Gastroesophageal sphincter (tissue), 4 donors: Measurements from ENCODE around the gene SREBF2. TPM values are rescaled to one million over a fixed set of nuclear protein-coding genes. Genes with fewer than 3 reads are reported as not detected.
A peak's percentile ranks its signal among the peaks of the same experiment; 100 is the strongest.
"Not testable (repeated sequence)": the region's sequence is repeated elsewhere in the genome, so short reads cannot be mapped to it uniquely, and the experiment has no call there.

Source experiments
- ATAC-seq: fragments of 150-250 bp; one replicate; pipeline ENCODE4 v1.9.1; 2016; ENCODE audit warnings: mild to moderate bottlenecking, moderate library complexity
- H3K27ac ChIP-seq, 4 donors: fragments of 200-600 bp; sonication (generic) in 3 of 4; 1 replicate in 3 of 4; 2 replicates in 1 of 4; pipeline ENCODE4 v1.5.1; 2016 to 2019
- H3K27me3 ChIP-seq: fragments of 200-600 bp; sonication (generic); one replicate; pipeline ENCODE4 v1.5.1; 2019
- H3K36me3 ChIP-seq, 2 donors: fragments of 200-600 bp; sonication (generic); one replicate each; pipeline ENCODE4 v1.5.1; 2019; ENCODE audit warnings: control low read depth in 1 of 2
- H3K4me1 ChIP-seq, 3 donors: fragments of 200-600 bp; sonication (generic); 1 replicate in 2 of 3; 2 replicates in 1 of 3; pipeline ENCODE4 v1.5.1; 2016 to 2019; ENCODE audit warnings: control low read depth in 2 of 3
- H3K4me3 ChIP-seq, 2 donors: fragments of 200-600 bp; sonication (generic); one replicate each; pipeline ENCODE4 v1.5.1; 2019; ENCODE audit warnings: mild to moderate bottlenecking in 1 of 2, moderate library complexity in 1 of 2
- H3K9me3 ChIP-seq, 3 donors: fragments of 200-600 bp; sonication (generic); one replicate each; pipeline ENCODE4 v1.5.1; 2017 to 2019; ENCODE audit warnings: control low read depth in 2 of 3
- EP300 ChIP-seq: sonication (generic); formaldehyde crosslinking; IDR thresholded peaks from one replicate; pipeline ENCODE4 v1.6.1; 2017; ENCODE audit warnings: antibody characterized with exemption, mild to moderate bottlenecking
- POLR2A ChIP-seq, 2 donors: fragments of 450-650 bp; IDR thresholded peaks; one replicate each; pipeline ENCODE4 v1.6.1; 2017; ENCODE audit warnings: antibody characterized with exemption in 2 of 2, mild to moderate bottlenecking in 2 of 2, moderate library complexity in 1 of 2
- POLR2AphosphoS5 ChIP-seq: sonication (generic); formaldehyde crosslinking; IDR thresholded peaks from one replicate; pipeline ENCODE4 v1.6.1; 2017; ENCODE audit warnings: antibody characterized with exemption
- WGBS, 2 donors: methylation state at CpG; one replicate each; pipeline ENCODE4 v1.1.5; 2018; ENCODE audit warnings: low coverage in 1 of 2; 5-methylcytosine and 5-hydroxymethylcytosine counted together
- total RNA-seq, 4 donors: library from RNA; depleted of rRNA; stranded (reverse); fragments of >200 nt; gene quantifications; one replicate each; pipeline ENCODE4 v1.1.0, GENCODE V29; 2016
- TF ChIP-seq, protein P1 (sequence below), 4 experiments: fragments of 200-600 bp in 2 of 4; fragments of 450-650 bp in 2 of 4; sonication (generic) in 1 of 4; IDR thresholded peaks; one replicate each; pipeline ENCODE4 v1.5.1; 2017 to 2019; ENCODE audit warnings: antibody characterized with exemption in 4 of 4, mild to moderate bottlenecking in 2 of 4, moderate library complexity in 2 of 4

SREBF2 gene
- total RNA-seq, 4 donors from 2014 or later, result 39.7 to 101 (median 58.8) TPM

DNA sequence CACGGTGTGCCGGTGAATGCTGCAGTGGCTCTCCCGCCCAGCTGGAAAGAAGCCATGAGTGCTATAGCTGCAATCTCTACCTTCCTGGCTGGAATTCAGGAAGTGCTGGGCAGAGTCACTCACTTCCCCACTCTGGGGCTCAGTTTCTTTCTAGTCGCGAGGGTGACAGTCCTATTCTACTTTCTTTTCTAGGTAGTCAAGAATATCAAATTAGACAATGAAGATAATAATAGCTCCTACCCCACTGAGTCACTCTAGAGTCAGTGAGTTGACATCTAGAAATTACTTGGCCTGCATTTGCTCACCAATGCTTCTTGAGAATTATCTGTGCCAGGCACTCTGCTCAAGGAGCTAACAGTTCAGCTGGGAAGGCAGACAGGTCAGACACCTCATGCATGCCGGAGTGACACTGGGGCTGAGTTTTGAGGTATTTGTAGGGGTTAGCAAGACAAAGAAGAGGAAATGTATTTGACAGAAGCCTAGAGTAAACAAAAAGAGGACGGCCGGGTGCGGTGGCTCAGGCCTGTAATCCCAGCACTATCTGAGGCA, 110.8 kb downstream of the SREBF2 start:
- ATAC-seq, result no peak
- Histone ChIP-seq H3K4me1 (peaks cover 0 to 45% (median 11%) of the 10 kb centered on the region in 3 donors), H3K27me3 (no peaks in the 10 kb centered on the region), H3K36me3 (no peaks in the 10 kb centered on the region), H3K9me3 (no peaks in the 10 kb centered on the region), H3K4me3 (no peak overlapping the region), H3K27ac (no peak overlapping the region)
- TF ChIP-seq, protein P1, sequence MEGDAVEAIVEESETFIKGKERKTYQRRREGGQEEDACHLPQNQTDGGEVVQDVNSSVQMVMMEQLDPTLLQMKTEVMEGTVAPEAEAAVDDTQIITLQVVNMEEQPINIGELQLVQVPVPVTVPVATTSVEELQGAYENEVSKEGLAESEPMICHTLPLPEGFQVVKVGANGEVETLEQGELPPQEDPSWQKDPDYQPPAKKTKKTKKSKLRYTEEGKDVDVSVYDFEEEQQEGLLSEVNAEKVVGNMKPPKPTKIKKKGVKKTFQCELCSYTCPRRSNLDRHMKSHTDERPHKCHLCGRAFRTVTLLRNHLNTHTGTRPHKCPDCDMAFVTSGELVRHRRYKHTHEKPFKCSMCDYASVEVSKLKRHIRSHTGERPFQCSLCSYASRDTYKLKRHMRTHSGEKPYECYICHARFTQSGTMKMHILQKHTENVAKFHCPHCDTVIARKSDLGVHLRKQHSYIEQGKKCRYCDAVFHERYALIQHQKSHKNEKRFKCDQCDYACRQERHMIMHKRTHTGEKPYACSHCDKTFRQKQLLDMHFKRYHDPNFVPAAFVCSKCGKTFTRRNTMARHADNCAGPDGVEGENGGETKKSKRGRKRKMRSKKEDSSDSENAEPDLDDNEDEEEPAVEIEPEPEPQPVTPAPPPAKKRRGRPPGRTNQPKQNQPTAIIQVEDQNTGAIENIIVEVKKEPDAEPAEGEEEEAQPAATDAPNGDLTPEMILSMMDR (IDR thresholded peaks at IDR 0.05), result no peak
- TF ChIP-seq POLR2AphosphoS5 (no peak), POLR2A (IDR thresholded peaks at IDR 0.05) (no peak), EP300 (no peak)
- 60 to 82% methylated on average over 3 to 9 of the region's 9 CpGs for WGBS, 2 donors

DNA sequence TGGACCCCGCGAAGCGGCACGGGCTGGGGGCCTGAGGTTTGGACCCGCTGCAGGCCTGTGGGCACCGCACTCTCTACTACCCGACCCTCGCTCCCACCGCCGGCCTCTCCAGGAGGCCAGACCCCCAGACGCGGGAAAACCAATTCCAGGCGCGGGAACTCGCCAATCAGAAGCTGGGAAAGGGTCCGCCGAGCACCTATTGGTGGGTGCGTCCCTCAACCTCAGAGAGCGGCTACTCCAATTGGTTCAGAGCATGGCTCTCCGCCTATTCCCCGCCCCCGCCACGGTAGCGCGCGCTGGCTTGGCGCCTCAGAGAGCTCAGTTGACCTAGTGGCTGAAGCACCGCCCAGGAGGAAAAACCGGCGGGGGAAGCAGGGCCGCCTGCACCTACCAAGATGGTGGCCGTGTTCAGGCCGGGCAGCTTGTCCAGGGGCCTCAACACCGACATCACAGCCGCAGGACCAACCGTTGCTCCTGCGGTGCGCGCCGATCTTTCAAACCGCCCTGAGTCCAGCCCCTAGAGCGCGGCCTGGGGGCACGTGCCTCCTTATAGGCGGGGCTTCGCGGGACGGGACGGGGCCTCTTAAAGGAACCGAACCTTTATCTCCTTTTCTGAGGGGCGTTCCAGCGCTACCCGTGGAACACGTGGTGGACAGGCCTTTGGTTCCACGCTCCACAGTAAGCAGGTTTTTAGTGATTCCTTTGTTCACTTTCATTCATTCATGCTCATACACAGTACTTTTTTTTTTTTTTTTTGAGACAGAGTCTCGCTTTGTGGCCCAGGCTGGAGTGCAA, 113.9 kb downstream of the SREBF2 start, which contains the start of gene CENPM:
Gene CENPM, minus strand, starts transcription at position 524 of the 795 bp plus-strand sequence. Its CDS starts 76 bp downstream, at position 448.
- Histone ChIP-seq H3K27me3 (peaks cover 10% of the 10 kb centered on the region), H3K36me3 (no peaks in the 10 kb centered on the region), H3K4me1 (peaks cover 0 to 20% (median 5%) of the 10 kb centered on the region in 3 donors), H3K9me3 (no peaks in the 10 kb centered on the region), H3K27ac (peak within 1 kb of the TSS in 3 of 4 donors; percentile 66 to 74 (median 68)), H3K4me3 (peak within 1 kb of the TSS; percentile 49 to 73)
- 2 to 6% methylated on average over 14 to 15 of the region's 56 CpGs for WGBS, 2 donors
- TF ChIP-seq POLR2AphosphoS5, result peak; percentile 19
- TF ChIP-seq POLR2A (IDR thresholded peaks at IDR 0.05), result no peak
- TF ChIP-seq, protein P1 (IDR thresholded peaks at IDR 0.05), result no peak
- ATAC-seq, result peak; percentile 99

DNA sequence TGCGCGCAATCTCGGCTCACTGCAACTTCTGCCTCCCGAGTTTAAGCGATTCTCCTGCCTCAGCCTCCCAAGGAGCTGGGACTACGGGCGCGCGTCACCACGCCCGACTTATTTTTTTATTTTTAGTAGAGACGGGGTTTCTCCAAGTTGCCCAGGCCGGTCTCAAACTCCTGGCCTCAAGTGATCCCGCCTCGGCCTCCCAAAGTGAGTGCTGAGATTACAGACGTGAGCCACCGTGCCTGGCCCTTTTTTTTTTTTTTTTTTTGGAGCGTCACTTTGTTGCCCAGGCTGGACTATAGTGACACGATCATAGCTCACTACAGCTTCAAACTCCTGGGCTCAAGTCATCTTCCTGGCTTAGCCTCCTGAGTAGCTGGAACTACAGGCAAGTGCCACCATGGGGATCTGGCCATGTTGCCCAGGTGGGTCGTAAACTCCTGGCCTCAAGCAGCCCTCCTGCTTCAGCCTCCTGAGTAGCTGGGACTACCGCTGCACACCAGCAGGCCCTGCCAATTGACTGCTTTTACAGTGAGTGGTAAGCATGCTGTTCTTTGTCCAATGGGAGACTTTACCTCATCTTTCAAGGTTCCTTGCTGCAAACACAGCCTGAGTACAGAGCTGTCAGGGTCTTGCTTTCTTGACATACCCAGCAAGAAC, 114.6 kb downstream of the SREBF2 start:
- 63 to 70% methylated on average over 13 to 17 of the region's 21 CpGs for WGBS, 2 donors
- ATAC-seq, result no peak
- TF ChIP-seq POLR2AphosphoS5 (no peak), EP300 (no peak), POLR2A (IDR thresholded peaks at IDR 0.05) (no peak)
- TF ChIP-seq, protein P1 (IDR thresholded peaks at IDR 0.05), result no peak
- Histone ChIP-seq H3K36me3 (no peaks in the 10 kb centered on the region), H3K27me3 (peaks cover 16% of the 10 kb centered on the region), H3K4me1 (peaks cover 0 to 20% (median 5%) of the 10 kb centered on the region in 3 donors), H3K27ac (peak overlapping the region in 2 of 4 donors; percentile 68 to 74), H3K4me3 (peak overlapping the region; percentile 49 to 73), H3K9me3 (no peaks in the 10 kb centered on the region)

DNA sequence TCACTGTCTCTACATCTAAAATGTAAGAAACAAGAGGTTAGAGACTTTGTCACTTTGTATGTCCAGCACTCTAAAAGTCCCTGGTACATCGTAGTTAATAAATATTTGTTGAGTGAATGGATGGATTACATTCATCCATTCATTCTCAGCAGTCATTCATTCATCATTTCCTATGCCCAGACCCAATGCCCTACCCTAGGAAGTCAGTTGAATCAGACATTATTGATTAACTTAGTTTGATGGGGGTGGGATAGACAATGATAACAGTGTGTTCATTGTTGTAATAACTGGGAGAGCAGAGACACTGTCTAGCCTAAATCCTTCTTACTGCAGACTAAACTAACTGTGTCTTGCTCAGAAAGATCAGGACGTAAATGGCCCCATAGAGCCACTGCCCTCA, 115.2 kb downstream of the SREBF2 start:
- no peak overlapping the region for H3K27ac ChIP-seq
- H3K9me3 ChIP-seq, result no peaks in the 10 kb centered on the region
- H3K27me3 ChIP-seq, result peaks cover 16% of the 10 kb centered on the region
- peaks cover 0 to 20% (median 5%) of the 10 kb centered on the region in 3 donors for H3K4me1 ChIP-seq
- no peaks in the 10 kb centered on the region for H3K36me3 ChIP-seq
- no peak for ATAC-seq
- TF ChIP-seq, protein P1 (IDR thresholded peaks at IDR 0.05), result no peak
- no peak for TF ChIP-seq EP300
- no peak for TF ChIP-seq POLR2AphosphoS5
- TF ChIP-seq POLR2A (IDR thresholded peaks at IDR 0.05), result no peak
- H3K4me3 ChIP-seq, result no peak overlapping the region
- WGBS, 2 donors, result 80 to 90% methylated on average over 1 to 2 of the region's 2 CpGs

DNA sequence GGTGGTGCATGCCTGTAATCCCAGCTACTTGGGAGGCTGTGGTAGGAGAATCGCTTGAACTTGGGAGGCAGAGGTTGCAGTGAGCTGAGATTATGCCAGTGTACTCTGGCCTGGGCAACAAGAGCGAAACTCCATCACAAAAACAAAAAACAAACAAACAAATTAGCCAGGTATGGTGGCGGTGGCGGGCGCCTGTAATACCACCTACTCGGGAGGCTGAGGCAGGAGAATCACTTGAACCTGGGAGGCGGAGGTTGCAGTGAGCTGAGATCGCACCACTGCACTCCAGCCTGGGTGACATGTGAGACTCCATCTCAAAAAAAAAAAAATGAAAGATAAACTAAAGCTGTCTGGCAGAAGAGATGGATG, 116.0 kb downstream of the SREBF2 start:
- not testable (repeated sequence) for H3K36me3 ChIP-seq, H3K4me3 ChIP-seq, H3K9me3 ChIP-seq, H3K27ac ChIP-seq, ATAC-seq
- Histone ChIP-seq H3K4me1 (peaks cover 0 to 20% (median 5%) of the 10 kb centered on the region in 3 donors), H3K27me3 (peaks cover 16% of the 10 kb centered on the region)
- WGBS, 2 donors, result 89% methylated on average over 8 of the region's 8 CpGs; no CpG with 5 or more reads in 1 of the 2 donors
